Anterior cingulate cortex (tissue), 58 donors: ENCODE data around the gene TANC1.

ENCODE experiments used
- DNase-seq, 58 donors: peaks; one replicate each; lab custom pipeline; 2025; lab: John Stamatoyannopoulos, UW

TANC1 gene

GRCh38 chr2:159053161-159054031 is 85.0 kb downstream of the TANC1 start:
- no peak for DNase-seq

GRCh38 chr2:159054032-159054334 is 85.5 kb downstream of the TANC1 start:
- no peak for DNase-seq

GRCh38 chr2:159054985-159055384 is 86.5 kb downstream of the TANC1 start:
- DNase-seq = no peak

- DNase-seq = no peak
Observed at GRCh38 chr2:159060518-159060917, 92.1 kb downstream of the TANC1 start.

GRCh38 chr2:159063677-159064076 is 95.2 kb downstream of the TANC1 start:
- DNase-seq = no peak

GRCh38 chr2:159064446-159065301 is 96.2 kb downstream of the TANC1 start:
- DNase-seq = no peak

GRCh38 chr2:159065313-159065712 is 96.9 kb downstream of the TANC1 start:
- DNase-seq = no peak

- no peak for DNase-seq
Observed at GRCh38 chr2:159065891-159066290, 97.5 kb downstream of the TANC1 start.

- DNase-seq = no peak
Observed at GRCh38 chr2:159066541-159067156, 98.2 kb downstream of the TANC1 start.

GRCh38 chr2:159067971-159068370 is 99.5 kb downstream of the TANC1 start:
- DNase-seq = no peak

- no peak for DNase-seq
Observed at GRCh38 chr2:159069229-159069628, 100.8 kb downstream of the TANC1 start.

GRCh38 chr2:159070235-159070634 is 101.8 kb downstream of the TANC1 start:
- no peak for DNase-seq

GRCh38 chr2:159071190-159071915 is 102.9 kb downstream of the TANC1 start:
- DNase-seq = no peak

- no peak for DNase-seq
Observed at GRCh38 chr2:159072795-159073194, 104.4 kb downstream of the TANC1 start.

GRCh38 chr2:159073256-159073655 is 104.8 kb downstream of the TANC1 start:
- DNase-seq = no peak

GRCh38 chr2:159074605-159075004 is 106.2 kb downstream of the TANC1 start:
- no peak for DNase-seq

GRCh38 chr2:159075727-159076126 is 107.3 kb downstream of the TANC1 start:
- no peak for DNase-seq

- DNase-seq = no peak
Observed at GRCh38 chr2:159076241-159076640, 107.8 kb downstream of the TANC1 start.

GRCh38 chr2:159077869-159078268 is 109.4 kb downstream of the TANC1 start:
- DNase-seq = no peak

- DNase-seq = no peak
Observed at GRCh38 chr2:159078443-159078842, 110.0 kb downstream of the TANC1 start.

GRCh38 chr2:159080641-159081040 is 112.2 kb downstream of the TANC1 start:
- DNase-seq = no peak
